HEK293 (cell line): Measurements from ENCODE around the gene FAM120A.
A peak's percentile ranks its signal among the peaks of the same experiment; 100 is the strongest.

Source experiments
- CTCF ChIA-PET: fragments of 350-600 bp; formaldehyde crosslinking; extraction: SDS; loops from one replicate; lab custom pipeline; 2021; ENCODE audit warnings: antibody characterized with exemption; lab: Yijun Ruan, JAX
- POLR2A ChIA-PET: fragments of 300-600 bp; formaldehyde crosslinking; extraction: SDS; loops from one replicate; lab custom pipeline; 2020; ENCODE audit warnings: antibody characterized with exemption, inconsistent platforms; lab: Yijun Ruan, JAX
- H3K27ac ChIP-seq: fragments of 200-500 bp; sonication (Bioruptor generic); 2 replicates; pipeline ENCODE4 v1.5.1; 2014; ENCODE audit warnings: low read depth, low read length, control low read depth, inconsistent platforms; ENCODE audit errors: extremely low read depth
- H3K36me3 ChIP-seq, 2 experiments: fragments of 200-500 bp in 1 of 2; sonication (Bioruptor generic) in 1 of 2; 1 replicate in 1 of 2; 2 replicates in 1 of 2; pipeline ENCODE4 v1.5.1; 2014 to 2017; ENCODE audit warnings: inconsistent platforms in 2 of 2, low read length in 2 of 2; ENCODE audit not compliant: control insufficient read depth in 2 of 2, insufficient read depth in 1 of 2
- H3K4me1 ChIP-seq: fragments of 200-500 bp; sonication (Bioruptor generic); 2 replicates; pipeline ENCODE4 v1.5.1; 2014; ENCODE audit warnings: mild to moderate bottlenecking, low read length, inconsistent platforms; ENCODE audit not compliant: control insufficient read depth, insufficient read depth
- H3K4me3 ChIP-seq: 2 replicates; pipeline ENCODE4 v1.5.1; 2011; ENCODE audit warnings: low read depth, mild to moderate bottlenecking, control low read depth, low read length, moderate library complexity
- H3K9me3 ChIP-seq: fragments of 200-500 bp; sonication (Bioruptor generic); 2 replicates; pipeline ENCODE4 v1.5.1; 2014; ENCODE audit warnings: low read depth, low read length, inconsistent platforms; ENCODE audit not compliant: control insufficient read depth, insufficient read depth
- GLIS2 ChIP-seq: fragments of 450-650 bp; formaldehyde crosslinking; IDR thresholded peaks from 2 replicates; pipeline ENCODE4 v1.5.1; 2016; ENCODE audit warnings: missing biosample characterization, missing genetic modification characterization
- PRDM6 ChIP-seq: fragments of 450-650 bp; formaldehyde crosslinking; IDR thresholded peaks from 2 replicates; pipeline ENCODE4 v1.5.1; 2017; ENCODE audit warnings: missing biosample characterization, missing genetic modification characterization
- ZIC2 ChIP-seq: fragments of 450-650 bp; formaldehyde crosslinking; IDR thresholded peaks from 2 replicates; pipeline ENCODE4 v1.5.1; 2016; ENCODE audit warnings: missing biosample characterization, missing genetic modification characterization
- ZNF10 ChIP-seq: fragments of 450-650 bp; formaldehyde crosslinking; IDR thresholded peaks from 2 replicates; pipeline ENCODE4 v1.5.1; 2017; ENCODE audit warnings: missing biosample characterization, missing genetic modification characterization
- ZNF148 ChIP-seq: fragments of 450-650 bp; formaldehyde crosslinking; IDR thresholded peaks from 2 replicates; pipeline ENCODE4 v1.5.0; 2017; ENCODE audit warnings: missing biosample characterization, missing genetic modification characterization, borderline replicate concordance
- ZNF335 ChIP-seq: fragments of 450-650 bp; formaldehyde crosslinking; conservative IDR thresholded peaks from 2 replicates; pipeline ENCODE4 v1.5.1; 2016; ENCODE audit warnings: missing biosample characterization, missing genetic modification characterization
- ZNF488 ChIP-seq: fragments of 450-650 bp; formaldehyde crosslinking; IDR thresholded peaks from 2 replicates; pipeline ENCODE4 v1.5.1; 2016; ENCODE audit warnings: missing biosample characterization, missing genetic modification characterization
- ZNF521 ChIP-seq: fragments of 450-650 bp; formaldehyde crosslinking; IDR thresholded peaks from 2 replicates; pipeline ENCODE4 v1.5.1; 2017; ENCODE audit warnings: missing biosample characterization, mild to moderate bottlenecking, missing genetic modification characterization
- ZNF658 ChIP-seq: fragments of 450-650 bp; formaldehyde crosslinking; IDR thresholded peaks from 2 replicates; pipeline ENCODE4; 2016; ENCODE audit warnings: missing biosample characterization, missing genetic modification characterization
- ZNF707 ChIP-seq: fragments of 450-650 bp; formaldehyde crosslinking; IDR thresholded peaks from 2 replicates; pipeline ENCODE4 v1.5.1; 2016; ENCODE audit warnings: missing biosample characterization, missing genetic modification characterization
- ZSCAN16 ChIP-seq: fragments of 450-650 bp; formaldehyde crosslinking; IDR thresholded peaks from 2 replicates; pipeline ENCODE4 v1.5.1; 2016; ENCODE audit warnings: missing biosample characterization, missing genetic modification characterization
- TF ChIP-seq, protein P1 (sequence below): fragments of 450-650 bp; formaldehyde crosslinking; conservative IDR thresholded peaks from 2 replicates; pipeline ENCODE4 v1.5.1; 2016; ENCODE audit warnings: low read depth, missing biosample characterization, missing genetic modification characterization

The FAM120A gene

DNA sequence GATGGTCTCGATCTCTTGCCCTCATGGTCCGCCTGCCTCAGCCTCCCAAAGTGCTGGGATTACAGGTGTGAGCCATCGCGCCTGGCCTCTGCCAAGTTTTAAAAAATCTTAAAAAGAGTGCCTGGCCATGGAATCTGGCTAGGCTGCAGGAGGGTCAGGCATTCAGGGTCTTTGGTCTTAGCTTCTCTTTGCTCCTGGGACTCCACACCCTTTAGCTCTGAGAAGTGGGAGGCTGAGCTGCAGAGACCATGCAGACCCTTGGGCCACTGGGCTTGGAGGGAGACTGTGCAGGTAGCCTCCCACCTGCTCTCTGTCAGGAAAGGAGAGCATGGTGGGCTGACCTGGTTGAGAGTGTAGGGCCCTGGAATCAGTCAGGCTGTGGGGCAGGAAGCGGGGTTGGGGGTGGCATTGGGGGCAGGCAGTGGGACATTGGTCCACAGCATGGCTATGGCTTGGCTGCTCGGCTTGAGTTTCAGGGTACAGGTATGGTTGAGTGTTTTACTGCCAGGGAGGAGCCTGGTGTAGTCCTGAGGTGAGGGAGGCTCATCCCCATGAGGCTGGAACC, 145.7 kb downstream of the FAM120A start (continued):
- TF ChIP-seq, protein P1, sequence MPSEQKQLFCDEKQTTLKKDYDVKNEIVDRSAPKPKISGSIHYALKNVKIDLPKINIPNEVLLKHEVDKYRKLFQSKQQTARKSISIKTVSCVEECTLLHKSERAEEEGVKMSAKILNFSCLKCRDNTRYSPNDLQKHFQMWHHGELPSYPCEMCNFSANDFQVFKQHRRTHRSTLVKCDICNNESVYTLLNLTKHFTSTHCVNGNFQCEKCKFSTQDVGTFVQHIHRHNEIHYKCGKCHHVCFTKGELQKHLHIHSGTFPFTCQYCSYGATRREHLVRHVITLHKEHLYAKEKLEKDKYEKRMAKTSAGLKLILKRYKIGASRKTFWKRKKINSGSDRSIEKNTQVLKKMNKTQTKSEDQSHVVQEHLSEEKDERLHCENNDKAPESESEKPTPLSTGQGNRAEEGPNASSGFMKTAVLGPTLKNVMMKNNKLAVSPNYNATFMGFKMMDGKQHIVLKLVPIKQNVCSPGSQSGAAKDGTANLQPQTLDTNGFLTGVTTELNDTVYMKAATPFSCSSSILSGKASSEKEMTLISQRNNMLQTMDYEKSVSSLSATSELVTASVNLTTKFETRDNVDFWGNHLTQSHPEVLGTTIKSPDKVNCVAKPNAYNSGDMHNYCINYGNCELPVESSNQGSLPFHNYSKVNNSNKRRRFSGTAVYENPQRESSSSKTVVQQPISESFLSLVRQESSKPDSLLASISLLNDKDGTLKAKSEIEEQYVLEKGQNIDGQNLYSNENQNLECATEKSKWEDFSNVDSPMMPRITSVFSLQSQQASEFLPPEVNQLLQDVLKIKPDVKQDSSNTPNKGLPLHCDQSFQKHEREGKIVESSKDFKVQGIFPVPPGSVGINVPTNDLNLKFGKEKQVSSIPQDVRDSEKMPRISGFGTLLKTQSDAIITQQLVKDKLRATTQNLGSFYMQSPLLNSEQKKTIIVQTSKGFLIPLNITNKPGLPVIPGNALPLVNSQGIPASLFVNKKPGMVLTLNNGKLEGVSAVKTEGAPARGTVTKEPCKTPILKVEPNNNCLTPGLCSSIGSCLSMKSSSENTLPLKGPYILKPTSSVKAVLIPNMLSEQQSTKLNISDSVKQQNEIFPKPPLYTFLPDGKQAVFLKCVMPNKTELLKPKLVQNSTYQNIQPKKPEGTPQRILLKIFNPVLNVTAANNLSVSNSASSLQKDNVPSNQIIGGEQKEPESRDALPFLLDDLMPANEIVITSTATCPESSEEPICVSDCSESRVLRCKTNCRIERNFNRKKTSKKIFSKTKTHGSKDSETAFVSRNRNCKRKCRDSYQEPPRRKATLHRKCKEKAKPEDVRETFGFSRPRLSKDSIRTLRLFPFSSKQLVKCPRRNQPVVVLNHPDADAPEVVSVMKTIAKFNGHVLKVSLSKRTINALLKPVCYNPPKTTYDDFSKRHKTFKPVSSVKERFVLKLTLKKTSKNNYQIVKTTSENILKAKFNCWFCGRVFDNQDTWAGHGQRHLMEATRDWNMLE (tag by site-specific recombination): no peak
- TF ChIP-seq ZSCAN16 (no peak), ZNF521 (tag by site-specific recombination) (no peak), ZNF148 (tag by site-specific recombination) (no peak), GLIS2 (tag by site-specific recombination) (no peak), PRDM6 (tag by site-specific recombination) (no peak), ZNF707 (tag by site-specific recombination) (no peak), ZNF488 (no peak), ZNF335 (no peak), ZNF10 (tag by site-specific recombination) (no peak)

- POLR2A ChIA-PET: no interaction called here
- no peak overlapping the region for H3K27ac ChIP-seq
- H3K9me3 ChIP-seq: no peaks in the 10 kb centered on the region
- peaks cover 8% of the 10 kb centered on the region; the same call in 1 of the 2 replicates for H3K4me1 ChIP-seq
- TF ChIP-seq ZIC2 (peak; percentile 37; the same call in 1 of the 2 replicates), ZNF658 (tag by site-specific recombination) (no peak)
- H3K36me3 ChIP-seq: no peaks in the 10 kb centered on the region
- no peak overlapping the region for H3K4me3 ChIP-seq
- CTCF ChIA-PET: no interaction called here
Measured at GRCh38 chr9:93597871-93598646, 146.6 kb downstream of the FAM120A start.
